SK-N-SH treated with all-trans-retinoic acid at 6 μM for 48 hours (cell line): ENCODE data around the gene KIF22.

ENCODE experiments used
- ARNTL ChIP-seq: fragments of 450-650 bp; formaldehyde crosslinking; IDR thresholded peaks from 2 replicates; pipeline ENCODE4 v1.5.0; 2020; ENCODE audit warnings: low read depth, mild to moderate bottlenecking, moderate library complexity, borderline replicate concordance
- GLIS3 ChIP-seq: fragments of 250-450 bp; sonication (Bioruptor Pico); IDR thresholded peaks from 2 replicates; pipeline ENCODE4 v1.5.0; 2020; ENCODE audit warnings: mild to moderate bottlenecking, moderate library complexity
- RARB ChIP-seq: fragments of 250-450 bp; sonication (Bioruptor Pico); IDR thresholded peaks from 2 replicates; pipeline ENCODE4 v1.8.0; 2021; ENCODE audit warnings: mild to moderate bottlenecking, moderate library complexity
- ZFP3 ChIP-seq: fragments of 250-450 bp; sonication (Bioruptor Pico); IDR thresholded peaks from 2 replicates; pipeline ENCODE4 v1.5.0; 2020; ENCODE audit warnings: mild to moderate bottlenecking, moderate library complexity
- ZNF70 ChIP-seq: fragments of 450-650 bp; formaldehyde crosslinking; IDR thresholded peaks from 2 replicates; pipeline ENCODE4 v1.5.0; 2020; ENCODE audit warnings: mild to moderate bottlenecking, moderate library complexity
- ZNF8 ChIP-seq: fragments of 450-650 bp; formaldehyde crosslinking; IDR thresholded peaks from 2 replicates; pipeline ENCODE4 v1.5.0; 2020; ENCODE audit warnings: mild to moderate bottlenecking, moderate library complexity
- TF ChIP-seq, protein P1 (sequence below): fragments of 250-450 bp; sonication (Bioruptor Pico); IDR thresholded peaks from 2 replicates; pipeline ENCODE4 v1.8.0; 2020; ENCODE audit warnings: mild to moderate bottlenecking, moderate library complexity, borderline replicate concordance
- TF ChIP-seq, protein P2 (sequence below): fragments of 250-450 bp; sonication (Bioruptor Pico); IDR thresholded peaks from 2 replicates; pipeline ENCODE4 v1.5.1; 2021; ENCODE audit warnings: mild to moderate bottlenecking, moderate library complexity

DNA sequence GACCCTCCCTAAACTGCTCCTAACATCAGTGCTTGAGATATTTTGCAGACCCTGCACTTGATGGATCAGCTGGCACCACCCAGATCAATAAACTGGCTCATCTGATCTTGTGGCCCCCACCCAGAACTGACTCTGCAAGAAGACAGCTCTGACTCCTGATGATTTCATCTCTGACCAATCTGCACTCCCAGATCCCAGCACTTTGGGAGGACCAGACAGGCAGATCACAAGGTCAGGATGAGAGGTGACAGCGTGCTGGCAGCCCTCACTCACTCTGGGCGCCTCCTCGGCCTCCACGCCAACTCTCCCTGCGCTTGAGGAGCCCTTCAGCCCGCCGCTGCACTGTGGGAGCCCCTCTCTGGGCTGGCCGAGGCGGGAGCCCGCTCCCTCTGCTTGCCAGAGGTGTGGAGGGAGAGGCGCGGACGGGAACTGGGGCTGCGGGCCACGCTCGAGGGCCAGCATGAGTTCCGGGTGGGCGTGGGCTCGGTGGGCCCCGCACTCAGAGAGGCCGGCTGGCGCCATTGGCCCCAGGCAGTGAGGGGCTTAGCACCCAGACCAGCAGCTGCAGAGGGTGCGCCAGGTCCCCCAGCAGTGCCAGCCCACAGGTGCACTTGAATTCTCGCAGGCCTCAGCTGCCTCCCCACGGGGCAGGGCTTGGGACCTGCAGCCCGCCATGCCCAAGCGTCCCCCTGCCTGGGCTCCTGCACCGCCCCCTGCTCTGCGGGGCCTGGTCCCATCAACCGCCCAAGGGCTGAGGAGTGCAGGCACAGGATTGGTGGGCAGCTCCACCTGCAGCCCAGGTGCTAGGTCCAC, 42.4 kb upstream of the KIF22 start:
- TF ChIP-seq ARNTL (CRISPR knock-in tag) (no peak), ZFP3 (CRISPR knock-in tag) (no peak), ZNF8 (no peak), ZNF70 (CRISPR knock-in tag) (no peak), RARB (no peak), GLIS3 (no peak)
- TF ChIP-seq, protein P1, sequence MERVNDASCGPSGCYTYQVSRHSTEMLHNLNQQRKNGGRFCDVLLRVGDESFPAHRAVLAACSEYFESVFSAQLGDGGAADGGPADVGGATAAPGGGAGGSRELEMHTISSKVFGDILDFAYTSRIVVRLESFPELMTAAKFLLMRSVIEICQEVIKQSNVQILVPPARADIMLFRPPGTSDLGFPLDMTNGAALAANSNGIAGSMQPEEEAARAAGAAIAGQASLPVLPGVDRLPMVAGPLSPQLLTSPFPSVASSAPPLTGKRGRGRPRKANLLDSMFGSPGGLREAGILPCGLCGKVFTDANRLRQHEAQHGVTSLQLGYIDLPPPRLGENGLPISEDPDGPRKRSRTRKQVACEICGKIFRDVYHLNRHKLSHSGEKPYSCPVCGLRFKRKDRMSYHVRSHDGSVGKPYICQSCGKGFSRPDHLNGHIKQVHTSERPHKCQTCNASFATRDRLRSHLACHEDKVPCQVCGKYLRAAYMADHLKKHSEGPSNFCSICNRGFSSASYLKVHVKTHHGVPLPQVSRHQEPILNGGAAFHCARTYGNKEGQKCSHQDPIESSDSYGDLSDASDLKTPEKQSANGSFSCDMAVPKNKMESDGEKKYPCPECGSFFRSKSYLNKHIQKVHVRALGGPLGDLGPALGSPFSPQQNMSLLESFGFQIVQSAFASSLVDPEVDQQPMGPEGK (CRISPR knock-in tag), result no peak
- TF ChIP-seq, protein P2, sequence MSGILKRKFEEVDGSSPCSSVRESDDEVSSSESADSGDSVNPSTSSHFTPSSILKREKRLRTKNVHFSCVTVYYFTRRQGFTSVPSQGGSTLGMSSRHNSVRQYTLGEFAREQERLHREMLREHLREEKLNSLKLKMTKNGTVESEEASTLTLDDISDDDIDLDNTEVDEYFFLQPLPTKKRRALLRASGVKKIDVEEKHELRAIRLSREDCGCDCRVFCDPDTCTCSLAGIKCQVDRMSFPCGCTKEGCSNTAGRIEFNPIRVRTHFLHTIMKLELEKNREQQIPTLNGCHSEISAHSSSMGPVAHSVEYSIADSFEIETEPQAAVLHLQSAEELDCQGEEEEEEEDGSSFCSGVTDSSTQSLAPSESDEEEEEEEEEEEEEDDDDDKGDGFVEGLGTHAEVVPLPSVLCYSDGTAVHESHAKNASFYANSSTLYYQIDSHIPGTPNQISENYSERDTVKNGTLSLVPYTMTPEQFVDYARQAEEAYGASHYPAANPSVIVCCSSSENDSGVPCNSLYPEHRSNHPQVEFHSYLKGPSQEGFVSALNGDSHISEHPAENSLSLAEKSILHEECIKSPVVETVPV (CRISPR knock-in tag), result no peak
